GM12891 (cell line): Measurements from ENCODE around the gene FNTB.

Experiments used
- POLR2AphosphoS5 ChIP-seq: IDR thresholded peaks from 2 replicates; pipeline ENCODE4 v1.6.1; 2011; ENCODE audit warnings: low read depth, low read length, control low read depth
- TAF1 ChIP-seq: IDR thresholded peaks from 2 replicates; pipeline ENCODE4 v1.6.1; 2011; ENCODE audit warnings: low read depth, low read length, control low read depth

- TF ChIP-seq TAF1 (no peak), POLR2AphosphoS5 (no peak)
These were observed 7.2 kb upstream of the FNTB start for GRCh38 chr14:64979336-64980074.
